Brain microvascular endothelial cell (primary cell): ENCODE measurements around the gene PRPF38A.

Experiments used
- DNase-seq: peaks from one replicate; pipeline ENCODE4 v3.0.0-alpha.2; 2020
- H3K27ac ChIP-seq: fragments of 250-450 bp; sonication (Bioruptor Pico); 2 replicates; pipeline ENCODE4 v1.5.1; 2020; ENCODE audit warnings: mild to moderate bottlenecking, moderate library complexity
- H3K27me3 ChIP-seq: fragments of 250-450 bp; sonication (Bioruptor Pico); replicated peaks from 2 replicates; pipeline ENCODE4 v1.5.1; 2020; ENCODE audit warnings: mild to moderate bottlenecking
- H3K36me3 ChIP-seq: fragments of 250-450 bp; sonication (Bioruptor Pico); replicated peaks from 2 replicates; pipeline ENCODE4 v1.5.1; 2020; ENCODE audit warnings: mild to moderate bottlenecking
- H3K4me3 ChIP-seq: 2 replicates; pipeline ENCODE4 v1.5.1; 2011; ENCODE audit warnings: low read depth, mild to moderate bottlenecking, control low read depth, low read length, moderate library complexity
- in situ Hi-C: cut with HindIII; loops from 2 replicates; pipeline ENCODE4 v1.10.0; 2017; ENCODE audit warnings: low sequenced_read_pairs, low pct_ligation_motif_present
- TF ChIP-seq, protein P1 (sequence below): IDR thresholded peaks from 2 replicates; pipeline ENCODE4 v1.5.1; 2011; ENCODE audit warnings: low read depth, mild to moderate bottlenecking, moderate library complexity, low read length, control low read depth, inconsistent platforms; ENCODE audit errors: missing control alignments

Gene PRPF38A

DNA sequence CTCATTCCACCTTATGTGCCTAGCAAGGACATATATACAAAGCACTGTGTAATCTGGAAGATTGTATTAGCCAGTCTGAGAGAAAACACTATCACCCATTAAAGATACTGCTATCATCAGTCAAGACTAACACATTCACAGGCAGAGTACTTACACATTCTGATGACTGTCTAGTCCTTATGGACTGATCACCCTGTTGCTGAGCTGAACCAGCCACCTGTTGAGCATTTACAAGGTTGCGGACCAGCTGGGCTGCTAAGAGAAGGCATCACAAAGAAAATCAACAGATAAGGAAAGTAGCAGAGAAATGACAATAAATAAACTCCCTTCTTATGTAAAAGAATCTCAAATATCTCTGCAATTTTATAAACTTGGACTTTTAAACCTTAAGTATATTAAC, 30.8 kb downstream of the PRPF38A start:
- Histone ChIP-seq H3K4me3 (no peak overlapping the region), H3K36me3 (peaks cover 15% of the 10 kb centered on the region), H3K27me3 (no peaks in the 10 kb centered on the region), H3K27ac (no peak overlapping the region)
- TF ChIP-seq, protein P1, sequence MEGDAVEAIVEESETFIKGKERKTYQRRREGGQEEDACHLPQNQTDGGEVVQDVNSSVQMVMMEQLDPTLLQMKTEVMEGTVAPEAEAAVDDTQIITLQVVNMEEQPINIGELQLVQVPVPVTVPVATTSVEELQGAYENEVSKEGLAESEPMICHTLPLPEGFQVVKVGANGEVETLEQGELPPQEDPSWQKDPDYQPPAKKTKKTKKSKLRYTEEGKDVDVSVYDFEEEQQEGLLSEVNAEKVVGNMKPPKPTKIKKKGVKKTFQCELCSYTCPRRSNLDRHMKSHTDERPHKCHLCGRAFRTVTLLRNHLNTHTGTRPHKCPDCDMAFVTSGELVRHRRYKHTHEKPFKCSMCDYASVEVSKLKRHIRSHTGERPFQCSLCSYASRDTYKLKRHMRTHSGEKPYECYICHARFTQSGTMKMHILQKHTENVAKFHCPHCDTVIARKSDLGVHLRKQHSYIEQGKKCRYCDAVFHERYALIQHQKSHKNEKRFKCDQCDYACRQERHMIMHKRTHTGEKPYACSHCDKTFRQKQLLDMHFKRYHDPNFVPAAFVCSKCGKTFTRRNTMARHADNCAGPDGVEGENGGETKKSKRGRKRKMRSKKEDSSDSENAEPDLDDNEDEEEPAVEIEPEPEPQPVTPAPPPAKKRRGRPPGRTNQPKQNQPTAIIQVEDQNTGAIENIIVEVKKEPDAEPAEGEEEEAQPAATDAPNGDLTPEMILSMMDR, result no peak
- in situ Hi-C loops, result no loop called here
- DNase-seq, result no peak

DNA sequence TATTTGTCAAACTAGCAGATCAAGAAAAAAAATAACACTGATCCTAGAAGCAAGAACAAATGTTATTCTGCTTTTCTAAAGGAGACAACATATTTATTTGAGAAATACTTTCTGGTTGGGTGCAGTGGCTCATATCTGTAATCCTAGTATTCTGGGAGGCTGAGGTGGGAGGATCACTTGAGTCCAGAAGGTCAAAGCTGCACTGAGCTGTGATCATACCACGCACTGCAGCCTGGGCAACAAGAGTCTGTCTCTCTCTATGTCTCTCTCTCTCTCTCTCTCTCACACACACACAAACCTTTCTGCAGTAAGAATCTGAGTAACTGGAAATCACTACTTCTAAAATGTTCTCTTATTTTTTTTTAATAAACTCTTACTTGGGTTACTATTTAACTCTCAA, 31.2 kb downstream of the PRPF38A start:
- Histone ChIP-seq H3K27me3 (no peaks in the 10 kb centered on the region), H3K4me3 (no peak overlapping the region), H3K27ac (no peak overlapping the region), H3K36me3 (peaks cover 13% of the 10 kb centered on the region)
- in situ Hi-C loops, result no loop called here
- DNase-seq, result no peak
- TF ChIP-seq, protein P1, result no peak

DNA sequence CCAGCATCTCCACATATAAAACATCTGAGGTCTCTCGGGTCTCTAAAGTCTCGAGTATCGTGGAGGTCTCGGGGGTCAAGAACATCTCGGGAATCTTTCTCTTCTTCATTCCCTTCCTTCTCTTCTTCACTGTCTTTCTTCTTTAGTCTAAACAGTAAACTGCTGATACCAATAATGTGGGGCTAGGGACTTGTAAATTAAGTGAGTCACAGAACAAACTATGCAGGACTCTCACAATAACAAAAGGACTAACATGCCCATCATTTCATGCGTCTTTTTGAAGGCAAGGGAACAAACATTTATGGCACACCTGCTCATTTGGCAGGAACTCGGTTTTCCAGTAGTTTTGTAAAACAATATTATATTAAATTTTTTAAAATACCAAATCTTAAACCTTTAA, 32.4 kb downstream of the PRPF38A start:
- in situ Hi-C loops, result no loop called here
- peaks cover 6% of the 10 kb centered on the region for H3K36me3 ChIP-seq
- no peak for DNase-seq
- H3K27me3 ChIP-seq, result no peaks in the 10 kb centered on the region
- no peak overlapping the region for H3K27ac ChIP-seq
- no peak overlapping the region for H3K4me3 ChIP-seq
- TF ChIP-seq, protein P1, result no peak

DNA sequence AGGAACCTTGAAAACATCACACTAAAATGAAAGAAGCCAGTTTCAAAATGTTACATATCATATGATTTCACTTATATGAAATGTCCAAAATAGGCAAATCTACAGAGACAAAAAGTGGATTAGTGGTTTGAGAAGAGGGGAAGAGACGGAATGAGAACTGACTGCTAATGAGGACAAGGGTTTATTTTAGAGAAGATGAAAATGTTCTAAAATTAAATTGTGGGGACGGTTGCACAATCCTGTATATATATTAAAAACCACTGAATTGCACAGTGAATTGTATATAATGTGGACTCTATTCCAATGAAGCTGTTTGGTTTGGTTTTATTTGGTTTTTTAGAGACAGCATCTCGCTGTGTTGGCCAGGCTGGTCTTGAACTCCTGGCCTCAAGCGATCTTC, 35.6 kb downstream of the PRPF38A start:
- Histone ChIP-seq H3K4me3 (no peak overlapping the region), H3K27ac (no peak overlapping the region), H3K27me3 (no peaks in the 10 kb centered on the region), H3K36me3 (peaks cover 3% of the 10 kb centered on the region)
- DNase-seq, result no peak
- in situ Hi-C loops, result no loop called here
- TF ChIP-seq, protein P1, result no peak

DNA sequence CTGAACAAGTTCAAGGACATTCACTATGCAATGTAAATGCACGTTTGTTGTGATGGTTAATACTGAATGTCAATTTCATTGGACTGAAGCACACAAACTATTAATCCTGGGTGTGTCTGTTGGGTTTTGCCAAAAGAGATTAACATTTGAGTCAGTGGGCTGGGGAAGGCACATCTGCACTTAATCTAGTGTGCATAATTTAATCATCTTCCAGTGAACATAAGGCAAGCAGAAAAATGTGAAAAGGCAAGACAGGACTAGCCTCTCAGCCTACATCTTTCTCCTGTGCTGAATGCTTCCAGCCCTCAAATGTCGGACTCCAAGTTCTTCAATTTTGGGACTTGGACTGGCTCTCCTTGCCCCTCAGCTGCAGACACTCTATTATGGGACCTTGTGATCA, 40.1 kb downstream of the PRPF38A start:
- TF ChIP-seq, protein P1, result no peak
- no peak for DNase-seq
- Histone ChIP-seq H3K36me3 (no peaks in the 10 kb centered on the region), H3K4me3 (no peak overlapping the region), H3K27me3 (no peaks in the 10 kb centered on the region), H3K27ac (no peak overlapping the region)
- in situ Hi-C loops, result no loop called here

DNA sequence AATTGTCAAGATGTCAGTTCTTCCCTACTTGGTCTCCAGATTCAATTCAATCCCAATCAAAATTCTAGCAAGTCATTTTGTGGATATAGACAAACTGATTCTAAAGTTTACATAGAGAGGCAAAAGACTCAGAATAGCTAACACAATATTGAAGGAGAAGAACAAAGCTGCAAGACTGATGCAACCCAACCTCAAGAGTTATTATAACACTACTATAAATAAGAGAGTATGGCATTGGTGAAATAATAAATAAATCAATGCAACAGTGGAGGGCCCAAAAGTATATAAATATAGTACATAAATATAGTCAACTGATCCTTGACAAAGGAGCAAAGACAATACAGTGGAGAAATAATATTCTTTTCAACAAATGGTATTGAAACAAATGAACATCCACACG, 49.7 kb downstream of the PRPF38A start:
- TF ChIP-seq, protein P1, result no peak
- in situ Hi-C loops, result no loop called here

More for the DNA sequence above, 49.7 kb downstream of the PRPF38A start:
- H3K27me3 ChIP-seq, result no peaks in the 10 kb centered on the region
- DNase-seq, result no peak
- no peak overlapping the region for H3K27ac ChIP-seq
- H3K36me3 ChIP-seq, result no peaks in the 10 kb centered on the region
- H3K4me3 ChIP-seq, result no peak overlapping the region
